SK-N-MC (cell line): ENCODE measurements around the gene CLEC16A.

Experiments
- DNase-seq: peaks from one replicate; pipeline ENCODE4 v3.0.0-alpha.2; 2011; ENCODE audit warnings: low read depth, low spot score
- H3K27ac ChIP-seq: fragments of 200-600 bp; sonication (generic); 2 replicates; pipeline ENCODE4 v1.5.1; 2016; ENCODE audit warnings: mixed run types
- H3K36me3 ChIP-seq: fragments of 200-600 bp; sonication (generic); 2 replicates; pipeline ENCODE4 v1.6.1; 2017; ENCODE audit warnings: antibody characterized with exemption, low read length, mixed read lengths; ENCODE audit not compliant: insufficient read depth
- H3K4me3 ChIP-seq: fragments of 200-600 bp; sonication (generic); 2 replicates; pipeline ENCODE4 v1.5.1; 2016
- H3K9ac ChIP-seq: fragments of 200-600 bp; sonication (generic); 2 replicates; pipeline ENCODE4 v1.8.0; 2017; ENCODE audit warnings: mixed run types, mixed read lengths; ENCODE audit not compliant: insufficient read length
- H3K9me3 ChIP-seq: fragments of 200-600 bp; sonication (generic); 2 replicates; pipeline ENCODE4 v1.6.1; 2017; ENCODE audit warnings: low read depth, mild to moderate bottlenecking, antibody characterized with exemption, low read length, moderate library complexity, mixed read lengths
- EZH2 ChIP-seq: fragments of 200-600 bp; sonication (generic); IDR thresholded peaks from one replicate; pipeline ENCODE4 v1.6.1; 2017; ENCODE audit warnings: antibody characterized with exemption
- FOXP2 ChIP-seq: optimal IDR thresholded peaks from 2 replicates; pipeline ENCODE3; 2011; ENCODE audit warnings: mild to moderate bottlenecking, moderate library complexity; ENCODE audit not compliant: insufficient read depth; ENCODE audit errors: extremely low read length, control extremely low read depth
- POLR2AphosphoS5 ChIP-seq: IDR thresholded peaks from 2 replicates; pipeline ENCODE4 v1.6.1; 2012; ENCODE audit warnings: mild to moderate bottlenecking, low read depth, low read length, borderline replicate concordance

The CLEC16A gene

GRCh38 chr16:11139326-11140097 is 195.1 kb downstream of the CLEC16A start:
- no peak for DNase-seq
- TF ChIP-seq FOXP2 (no peak), POLR2AphosphoS5 (no peak), EZH2 (no peak)
- H3K9me3 ChIP-seq: no peaks in the 10 kb centered on the region
- peak overlapping the region; percentile 25; the same call in 1 of the 2 replicates for H3K4me3 ChIP-seq
- peak overlapping the region; percentile 57; the same call in 1 of the 2 replicates for H3K27ac ChIP-seq
- no peaks in the 10 kb centered on the region for H3K36me3 ChIP-seq
- no peak overlapping the region for H3K9ac ChIP-seq

DNA sequence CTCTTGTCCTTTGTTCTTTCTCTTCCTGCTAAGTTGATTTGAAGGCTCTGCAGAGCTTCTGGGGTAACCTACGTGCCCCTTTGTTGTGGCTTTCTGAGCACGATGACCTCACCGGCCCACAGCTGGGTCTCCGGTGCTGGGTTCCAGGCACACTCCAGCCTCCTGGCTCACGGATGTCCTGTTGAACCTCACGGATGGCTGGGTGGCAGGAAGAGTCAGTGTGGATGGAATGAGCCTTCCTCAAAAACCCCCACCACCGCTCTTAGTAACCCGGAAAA is 195.7 kb downstream of the CLEC16A start:
- Histone ChIP-seq H3K9ac (no peak overlapping the region), H3K36me3 (no peaks in the 10 kb centered on the region), H3K9me3 (no peaks in the 10 kb centered on the region), H3K27ac (no peak overlapping the region), H3K4me3 (no peak overlapping the region)
- DNase-seq: no peak
- no peak for TF ChIP-seq FOXP2
- no peak for TF ChIP-seq POLR2AphosphoS5
- TF ChIP-seq EZH2: no peak

GRCh38 chr16:11140466-11140865 is 196.1 kb downstream of the CLEC16A start:
- Histone ChIP-seq H3K9ac (no peak overlapping the region), H3K27ac (no peak overlapping the region)
- TF ChIP-seq POLR2AphosphoS5 (no peak), FOXP2 (no peak)

DNA sequence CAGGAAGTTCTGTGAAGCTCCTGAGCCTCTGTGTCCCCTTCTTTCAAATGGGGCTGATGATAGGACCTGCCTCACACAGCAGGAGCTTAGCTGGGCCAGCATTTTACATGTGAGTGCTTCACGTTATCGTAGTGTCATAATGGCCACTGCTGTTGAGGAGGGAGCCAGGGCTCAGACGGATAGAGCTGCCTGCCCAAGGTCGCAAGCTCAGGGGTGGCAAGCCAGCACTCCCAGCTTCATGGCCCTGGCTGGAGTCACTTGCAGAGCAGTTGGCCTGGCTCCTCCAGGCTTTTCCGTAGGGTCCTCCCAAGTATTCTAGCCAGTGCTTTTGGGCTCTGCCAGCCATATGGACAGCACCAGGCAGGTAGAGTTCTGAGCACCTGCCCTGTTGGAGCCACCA is 196.5 kb downstream of the CLEC16A start:
- Histone ChIP-seq H3K9ac (no peak overlapping the region), H3K4me3 (no peak overlapping the region), H3K36me3 (no peaks in the 10 kb centered on the region), H3K9me3 (no peaks in the 10 kb centered on the region), H3K27ac (no peak overlapping the region)
- TF ChIP-seq EZH2: no peak
- no peak for TF ChIP-seq POLR2AphosphoS5
- no peak for TF ChIP-seq FOXP2
- no peak for DNase-seq

More at GRCh38 chr16:11140466-11140865, 196.1 kb downstream of the CLEC16A start:
- no peak for DNase-seq
- no peaks in the 10 kb centered on the region for H3K36me3 ChIP-seq
- H3K4me3 ChIP-seq: no peak overlapping the region
- no peaks in the 10 kb centered on the region for H3K9me3 ChIP-seq

DNA sequence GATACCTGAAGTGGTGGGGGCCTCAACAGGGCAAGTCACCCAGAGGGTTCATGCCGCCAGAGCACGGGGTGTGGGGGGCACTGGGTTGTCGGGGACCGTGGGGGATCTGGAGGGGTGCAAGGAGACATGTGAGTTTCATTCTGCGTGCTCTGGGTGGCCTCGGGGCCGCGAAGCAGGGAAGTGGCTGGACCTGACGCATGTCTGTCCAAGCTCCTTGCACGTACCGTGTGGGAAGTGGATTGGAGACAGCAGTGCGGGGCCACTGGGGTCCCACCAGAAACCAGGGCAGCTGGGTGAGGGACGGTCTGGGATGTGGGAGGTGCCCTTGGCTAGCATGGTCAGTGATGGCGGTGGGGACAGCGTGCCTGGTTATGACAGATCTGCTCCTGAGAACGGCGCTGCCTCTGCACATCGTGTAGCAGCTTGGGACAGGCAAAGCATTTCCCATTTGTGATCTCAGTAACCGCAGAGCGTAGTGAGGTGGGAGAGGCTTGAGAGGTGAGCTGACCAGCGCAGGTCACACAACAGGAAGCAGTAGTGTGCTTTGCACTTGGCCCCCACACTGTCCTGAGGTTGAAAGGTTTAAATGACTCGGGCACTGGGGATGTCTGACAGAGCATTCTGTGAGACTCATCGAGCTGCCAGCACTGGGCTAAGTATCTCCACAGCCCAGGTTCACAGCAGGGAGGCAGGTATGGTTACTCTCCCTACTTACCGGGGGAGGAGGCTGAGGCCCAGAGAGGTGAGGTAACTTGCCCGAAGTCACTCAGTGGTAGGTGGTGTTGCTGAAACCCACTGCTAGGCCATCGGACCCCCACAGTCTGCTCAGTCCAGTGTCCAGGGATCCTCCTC is 197.3 kb downstream of the CLEC16A start:
- H3K9me3 ChIP-seq: no peaks in the 10 kb centered on the region
- no peak overlapping the region for H3K9ac ChIP-seq
- no peak overlapping the region for H3K4me3 ChIP-seq
- H3K27ac ChIP-seq: no peak overlapping the region
- H3K36me3 ChIP-seq: no peaks in the 10 kb centered on the region
- DNase-seq: no peak
- TF ChIP-seq FOXP2 (no peak), EZH2 (no peak), POLR2AphosphoS5 (no peak)

DNA sequence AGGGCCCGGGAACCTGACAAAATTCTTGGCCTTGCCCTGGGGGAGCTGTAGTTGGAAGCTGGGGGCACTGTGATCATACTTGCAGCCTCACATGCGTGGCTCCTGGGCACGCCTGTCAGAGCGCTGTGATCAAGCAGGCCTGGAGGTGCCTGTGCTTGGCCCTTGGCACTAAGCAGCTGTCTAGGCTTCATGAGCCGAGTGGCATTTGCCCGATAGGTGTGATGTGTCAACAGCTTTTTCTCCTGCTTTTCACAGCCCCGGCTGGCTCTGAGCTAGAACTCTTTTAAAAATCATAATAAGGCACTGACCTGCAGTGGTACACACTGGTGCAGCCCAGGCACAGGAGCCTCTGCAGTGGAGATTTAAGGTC is 197.9 kb downstream of the CLEC16A start:
- Histone ChIP-seq H3K9ac (no peak overlapping the region), H3K36me3 (no peaks in the 10 kb centered on the region), H3K4me3 (no peak overlapping the region), H3K9me3 (no peaks in the 10 kb centered on the region), H3K27ac (no peak overlapping the region)
- no peak for DNase-seq
- TF ChIP-seq EZH2 (no peak), FOXP2 (no peak), POLR2AphosphoS5 (no peak)

- Histone ChIP-seq H3K4me3 (no peak overlapping the region), H3K9me3 (no peaks in the 10 kb centered on the region), H3K9ac (no peak overlapping the region), H3K27ac (no peak overlapping the region), H3K36me3 (no peaks in the 10 kb centered on the region)
- no peak for TF ChIP-seq EZH2
- TF ChIP-seq POLR2AphosphoS5: no peak
- TF ChIP-seq FOXP2: no peak
- DNase-seq: no peak
Observed at GRCh38 chr16:11142951-11143350, 198.6 kb downstream of the CLEC16A start.

GRCh38 chr16:11143372-11144035 is 199.1 kb downstream of the CLEC16A start:
- no peak for TF ChIP-seq POLR2AphosphoS5
- no peak for TF ChIP-seq EZH2
- TF ChIP-seq FOXP2: no peak
- Histone ChIP-seq H3K9ac (no peak overlapping the region), H3K4me3 (no peak overlapping the region), H3K9me3 (no peaks in the 10 kb centered on the region), H3K27ac (no peak overlapping the region), H3K36me3 (no peaks in the 10 kb centered on the region)
- DNase-seq: no peak
